Measurements from ENCODE around the gene NDRG4. TPM values are rescaled to one million over a fixed set of nuclear protein-coding genes. Genes with fewer than 3 reads are reported as not detected.

Gene NDRG4
- total RNA-seq, 1 donor from 2014 or later: 8.7 TPM

DNA sequence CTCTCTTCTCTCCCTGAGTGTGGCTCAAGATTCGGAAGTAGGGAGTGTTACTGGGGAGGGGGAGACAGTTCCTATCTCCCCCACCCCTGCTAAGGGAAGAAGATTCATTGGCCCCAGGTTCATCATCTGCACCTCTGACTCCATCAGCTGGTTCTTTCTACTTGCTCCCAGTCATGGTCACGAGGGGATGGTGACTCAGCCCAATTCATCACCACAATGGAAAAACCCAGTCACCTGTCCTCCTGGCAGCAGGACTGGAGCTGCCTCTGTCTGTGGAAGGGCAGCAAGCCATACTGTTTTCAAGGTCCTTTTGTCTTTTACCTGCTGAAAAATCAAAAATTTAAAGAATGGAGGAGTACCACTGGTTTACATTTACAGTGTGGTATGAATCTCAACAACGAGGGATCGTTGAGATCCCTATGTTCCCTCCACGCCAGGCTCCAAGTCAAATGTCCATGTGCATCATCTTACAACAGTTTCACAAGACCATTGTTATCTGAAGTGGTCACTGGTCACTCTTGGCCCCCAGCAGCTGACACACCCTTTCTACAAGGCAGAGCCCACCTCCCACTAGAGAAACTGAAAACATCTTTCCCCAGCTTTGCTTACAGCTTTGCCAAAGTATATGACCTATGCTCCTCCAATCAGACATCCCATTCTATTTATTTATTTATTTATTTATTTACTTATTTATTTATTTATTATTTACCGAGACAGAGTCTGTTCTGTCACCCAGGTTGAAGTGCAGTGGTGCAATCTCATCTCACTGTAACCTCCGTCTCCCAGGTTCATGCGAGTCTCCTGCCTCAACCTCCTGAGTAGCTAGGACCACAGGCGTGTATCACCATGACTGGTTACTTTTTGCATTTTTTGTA, 40.4 kb upstream of the NDRG4 start:
- Mint-ChIP-seq H3K27me3 (ENCODE audit: low read depth) (peaks cover 29% of the 10 kb centered on the region), H3K9me3 (ENCODE audit: low read depth) (no peaks in the 10 kb centered on the region), H3K4me3 (ENCODE audit: unreplicated experiment) (no peak overlapping the region), H3K4me1 (ENCODE audit: low read depth) (peaks cover 1% of the 10 kb centered on the region), H3K27ac (ENCODE audit: unreplicated experiment) (no peak overlapping the region), H3K36me3 (ENCODE audit: low read depth) (no peaks in the 10 kb centered on the region)
- TF ChIP-seq, protein P1, sequence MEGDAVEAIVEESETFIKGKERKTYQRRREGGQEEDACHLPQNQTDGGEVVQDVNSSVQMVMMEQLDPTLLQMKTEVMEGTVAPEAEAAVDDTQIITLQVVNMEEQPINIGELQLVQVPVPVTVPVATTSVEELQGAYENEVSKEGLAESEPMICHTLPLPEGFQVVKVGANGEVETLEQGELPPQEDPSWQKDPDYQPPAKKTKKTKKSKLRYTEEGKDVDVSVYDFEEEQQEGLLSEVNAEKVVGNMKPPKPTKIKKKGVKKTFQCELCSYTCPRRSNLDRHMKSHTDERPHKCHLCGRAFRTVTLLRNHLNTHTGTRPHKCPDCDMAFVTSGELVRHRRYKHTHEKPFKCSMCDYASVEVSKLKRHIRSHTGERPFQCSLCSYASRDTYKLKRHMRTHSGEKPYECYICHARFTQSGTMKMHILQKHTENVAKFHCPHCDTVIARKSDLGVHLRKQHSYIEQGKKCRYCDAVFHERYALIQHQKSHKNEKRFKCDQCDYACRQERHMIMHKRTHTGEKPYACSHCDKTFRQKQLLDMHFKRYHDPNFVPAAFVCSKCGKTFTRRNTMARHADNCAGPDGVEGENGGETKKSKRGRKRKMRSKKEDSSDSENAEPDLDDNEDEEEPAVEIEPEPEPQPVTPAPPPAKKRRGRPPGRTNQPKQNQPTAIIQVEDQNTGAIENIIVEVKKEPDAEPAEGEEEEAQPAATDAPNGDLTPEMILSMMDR (IDR thresholded peaks at IDR 0.05): no peak
- DNase-seq (ENCODE audit: low spot score): no peak

DNA sequence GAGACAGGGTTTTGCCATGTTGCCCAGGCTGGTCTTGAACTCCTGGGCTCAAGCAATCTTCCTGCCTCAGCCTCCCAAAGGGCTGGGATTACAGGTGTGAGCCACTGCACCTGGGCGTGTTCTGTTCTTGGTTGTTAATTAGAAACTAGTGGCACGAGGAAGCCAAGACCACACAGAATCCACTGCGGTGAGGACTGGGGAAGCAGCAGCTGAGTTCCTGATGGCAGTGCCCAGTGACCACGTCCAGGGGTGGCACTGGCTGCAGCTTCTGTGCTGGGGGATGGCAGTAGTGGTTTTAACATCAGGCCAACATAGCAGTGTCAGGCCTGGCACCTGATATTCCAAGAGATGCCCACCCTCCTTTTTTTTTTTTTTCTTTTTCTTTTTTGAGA, 39.7 kb upstream of the NDRG4 start:
- H3K4me1 Mint-ChIP-seq (ENCODE audit: low read depth): peaks cover 8% of the 10 kb centered on the region
- H3K9me3 Mint-ChIP-seq (ENCODE audit: low read depth): no peaks in the 10 kb centered on the region
- H3K27me3 Mint-ChIP-seq (ENCODE audit: low read depth): peaks cover 29% of the 10 kb centered on the region
- TF ChIP-seq, protein P1 (IDR thresholded peaks at IDR 0.05): no peak
- H3K36me3 Mint-ChIP-seq (ENCODE audit: low read depth): no peaks in the 10 kb centered on the region
- H3K27ac Mint-ChIP-seq (ENCODE audit: unreplicated experiment): no peak overlapping the region
- H3K4me3 Mint-ChIP-seq (ENCODE audit: unreplicated experiment): no peak overlapping the region
- no peak for DNase-seq (ENCODE audit: low spot score)

DNA sequence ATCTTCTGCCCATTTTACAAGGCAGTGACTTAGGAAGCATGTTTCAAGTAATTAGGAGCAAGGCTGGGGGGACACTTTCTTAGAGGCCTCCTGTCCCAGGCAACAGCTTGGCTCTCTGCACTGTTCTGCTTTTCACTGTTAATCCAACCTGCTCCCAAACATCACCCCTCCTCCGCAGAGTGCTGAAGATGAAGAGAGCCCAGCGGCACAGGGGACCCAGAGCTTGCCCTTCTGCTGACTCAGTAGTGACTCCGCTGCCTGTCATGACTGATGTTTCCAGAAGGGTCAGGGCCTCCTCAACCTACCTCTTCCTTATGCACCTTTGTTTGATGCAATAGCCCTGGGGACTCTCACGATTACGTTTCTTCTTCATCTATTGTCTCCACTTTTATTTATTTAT, 38.9 kb upstream of the NDRG4 start:
- TF ChIP-seq, protein P1 (IDR thresholded peaks at IDR 0.05): no peak
- Mint-ChIP-seq H3K4me3 (ENCODE audit: unreplicated experiment) (no peak overlapping the region), H3K9me3 (ENCODE audit: low read depth) (no peaks in the 10 kb centered on the region), H3K27ac (ENCODE audit: unreplicated experiment) (no peak overlapping the region), H3K27me3 (ENCODE audit: low read depth) (peaks cover 32% of the 10 kb centered on the region), H3K36me3 (ENCODE audit: low read depth) (no peaks in the 10 kb centered on the region), H3K4me1 (ENCODE audit: low read depth) (peaks cover 8% of the 10 kb centered on the region)
- DNase-seq (ENCODE audit: low spot score): no peak

DNA sequence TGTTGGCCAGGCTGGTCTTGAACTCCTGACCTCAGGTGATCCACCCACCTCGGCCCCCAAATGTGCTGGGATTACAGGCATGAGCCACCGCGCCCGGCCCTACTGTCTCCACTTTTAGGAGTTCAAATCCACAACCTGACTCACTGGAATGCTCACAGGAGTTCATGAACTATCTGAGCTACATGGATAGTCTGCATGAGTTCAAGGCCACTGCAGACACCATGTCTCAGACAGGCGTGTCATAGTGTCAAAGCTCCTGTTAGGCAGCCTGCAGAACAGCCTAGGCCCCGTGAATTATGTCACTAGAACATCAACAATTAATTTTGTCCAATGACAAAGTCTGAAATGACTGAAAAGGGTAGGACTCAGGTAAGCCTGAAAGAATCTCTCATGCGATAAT, 38.3 kb upstream of the NDRG4 start:
- H3K27me3 Mint-ChIP-seq (ENCODE audit: low read depth): peaks cover 37% of the 10 kb centered on the region
- H3K4me3 Mint-ChIP-seq (ENCODE audit: unreplicated experiment): no peak overlapping the region
- TF ChIP-seq, protein P1 (IDR thresholded peaks at IDR 0.05): no peak
- no peaks in the 10 kb centered on the region for H3K9me3 Mint-ChIP-seq (ENCODE audit: low read depth)
- H3K36me3 Mint-ChIP-seq (ENCODE audit: low read depth): no peaks in the 10 kb centered on the region
- no peak overlapping the region for H3K27ac Mint-ChIP-seq (ENCODE audit: unreplicated experiment)
- H3K4me1 Mint-ChIP-seq (ENCODE audit: low read depth): peaks cover 8% of the 10 kb centered on the region
- DNase-seq (ENCODE audit: low spot score): no peak

DNA sequence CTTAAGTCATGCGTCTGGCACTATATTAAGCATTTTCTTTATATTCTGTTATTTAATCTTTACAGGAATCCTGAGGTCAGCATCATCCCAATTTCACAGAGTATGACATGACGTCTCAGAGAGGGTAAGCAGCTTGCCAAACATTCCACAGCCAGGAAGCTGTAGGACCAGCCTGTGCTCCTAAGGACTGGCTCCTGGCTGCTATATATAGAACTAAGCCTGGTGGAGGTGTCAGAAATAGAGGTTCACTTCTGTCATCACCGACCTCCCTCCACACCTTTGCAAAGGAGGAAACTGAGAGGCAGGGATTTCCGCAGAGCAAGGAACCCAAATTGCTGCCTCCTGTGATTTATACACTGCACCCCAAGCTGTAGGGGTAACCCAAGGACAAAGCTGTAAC, 37.9 kb upstream of the NDRG4 start:
- H3K27ac Mint-ChIP-seq (ENCODE audit: unreplicated experiment): no peak overlapping the region
- no peaks in the 10 kb centered on the region for H3K36me3 Mint-ChIP-seq (ENCODE audit: low read depth)
- DNase-seq (ENCODE audit: low spot score): no peak
- no peaks in the 10 kb centered on the region for H3K9me3 Mint-ChIP-seq (ENCODE audit: low read depth)
- peaks cover 41% of the 10 kb centered on the region for H3K27me3 Mint-ChIP-seq (ENCODE audit: low read depth)
- peaks cover 8% of the 10 kb centered on the region for H3K4me1 Mint-ChIP-seq (ENCODE audit: low read depth)
- TF ChIP-seq, protein P1 (IDR thresholded peaks at IDR 0.05): no peak
- no peak overlapping the region for H3K4me3 Mint-ChIP-seq (ENCODE audit: unreplicated experiment)
